Activated CD4-positive, alpha-beta T cell treated with anti-CD3 and anti-CD28 coated beads, Interleukin-10, Interleukin-2, amounts not matched to agents 100 ng/mL and 50 ng/mL, durations not matched to agents 16 hours and 8 hours (primary cell): Measurements from ENCODE around the gene STK38L.
"Not testable (repeated sequence)": the region's sequence is repeated elsewhere in the genome, so short reads cannot be mapped to it uniquely, and the experiment has no call there.

ENCODE experiments used
- DNase-seq: peaks from one replicate; pipeline ENCODE4 v3.0.0-alpha.2; 2020

STK38L gene

DNA sequence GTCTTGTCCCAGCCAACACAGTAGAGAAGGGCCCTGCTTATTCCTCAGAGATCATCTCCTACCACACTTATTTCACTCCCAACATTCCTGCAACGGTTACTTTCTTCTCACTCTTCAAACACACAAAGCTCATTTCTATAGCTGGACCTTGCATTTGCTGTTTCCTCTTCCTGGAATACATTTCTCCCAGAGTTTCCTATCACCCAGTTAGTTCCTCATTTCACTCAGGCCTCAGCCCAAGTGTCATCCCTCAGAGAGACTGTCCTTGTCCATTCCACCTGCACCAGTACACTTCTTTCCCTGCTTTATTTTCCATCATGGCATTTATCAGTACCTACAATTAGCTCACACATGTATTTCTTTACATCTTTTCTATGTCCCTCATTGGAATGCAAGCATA, 14.7 kb upstream of the STK38L start:
- no peak for DNase-seq

- DNase-seq = not testable (repeated sequence)
Observed at GRCh38 chr12:27231374-27231773, 12.7 kb upstream of the STK38L start.

DNA sequence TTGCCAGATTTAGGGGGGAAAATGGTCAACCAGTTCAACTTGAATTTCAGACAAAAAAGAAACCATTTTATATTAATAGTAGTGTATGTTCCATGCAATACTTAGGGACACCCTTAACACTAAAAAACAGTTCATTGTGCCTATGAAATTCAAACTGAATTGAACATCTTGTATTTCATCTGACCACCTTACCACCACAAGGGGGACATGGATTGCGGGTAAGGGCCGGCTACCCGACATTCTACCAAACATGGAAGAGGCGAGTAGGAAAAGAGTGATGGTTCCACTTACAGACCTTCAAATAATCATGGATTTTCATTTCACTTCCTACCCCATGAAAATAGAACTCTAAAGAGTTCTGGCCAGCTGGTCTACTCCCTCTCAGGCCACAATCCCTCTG, 10.3 kb upstream of the STK38L start:
- DNase-seq = no peak

- peak; percentile 34 for DNase-seq
Observed at GRCh38 chr12:27236498-27236897, 7.6 kb upstream of the STK38L start.

- DNase-seq = peak; percentile 16
Observed at GRCh38 chr12:27237790-27238771, 6.0 kb upstream of the STK38L start.

DNA sequence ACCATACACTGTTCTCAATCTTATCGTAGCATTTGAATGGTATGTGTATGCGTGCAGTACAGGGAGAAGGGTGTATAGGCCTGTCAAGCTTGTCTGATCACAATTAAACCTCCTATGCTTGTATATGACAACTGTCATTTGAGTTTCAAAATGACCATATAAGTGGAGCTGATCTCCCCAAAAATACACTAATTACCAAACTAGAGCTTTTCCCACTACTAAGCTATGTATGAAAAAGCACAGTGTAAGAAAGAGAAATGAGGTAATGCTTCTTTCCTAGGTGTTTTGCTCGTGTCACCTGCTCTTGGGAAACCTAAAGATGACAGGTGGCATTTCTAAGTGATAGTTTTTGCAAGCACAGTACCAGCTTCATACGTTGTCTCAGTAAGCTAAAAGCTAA, 1.1 kb upstream of the STK38L start:
- DNase-seq = peak; percentile 47

DNA sequence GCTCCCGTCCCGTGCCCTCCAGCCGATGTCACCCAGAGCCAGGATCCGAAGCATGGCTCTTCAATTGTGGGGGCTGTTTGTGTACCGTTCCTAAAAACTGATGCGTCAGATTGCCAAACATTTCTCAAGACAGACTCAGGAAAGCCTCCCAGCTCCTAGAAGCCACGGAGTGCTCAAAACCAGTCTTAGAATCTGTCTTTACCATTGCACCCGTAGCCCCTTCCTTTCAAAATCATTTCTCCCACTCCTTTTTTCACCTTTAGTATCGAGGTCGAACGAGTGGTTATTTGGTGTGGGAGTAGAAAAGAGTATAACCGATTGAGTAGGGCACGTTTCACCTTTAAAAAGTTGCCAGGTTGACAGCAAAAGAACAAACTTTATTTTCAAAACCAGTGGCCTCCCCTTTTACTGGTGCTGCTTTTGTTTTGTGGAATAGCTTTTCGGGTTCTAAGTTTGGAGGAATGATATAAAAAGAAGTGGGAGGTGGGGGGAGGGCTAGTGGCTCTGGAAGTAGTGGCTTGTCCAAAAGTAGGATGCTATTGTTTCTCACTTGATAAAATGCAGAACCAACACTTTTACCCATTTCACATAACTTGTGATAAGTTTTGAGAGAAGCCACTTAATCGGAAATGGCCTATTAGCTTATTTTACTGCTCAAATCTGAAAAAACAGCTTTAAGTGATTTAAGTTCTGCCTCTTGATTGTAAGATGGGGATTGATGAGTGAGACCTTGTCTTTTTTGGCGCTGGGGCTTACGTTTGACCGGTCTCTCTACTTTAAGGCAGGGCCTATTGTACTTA, 803 bp downstream of the STK38L start:
- no peak for DNase-seq

GRCh38 chr12:27246141-27246540, 2.1 kb downstream of the STK38L start:
- DNase-seq = no peak

- DNase-seq = no peak
Observed at GRCh38 chr12:27246774-27247173, 2.7 kb downstream of the STK38L start.

GRCh38 chr12:27252934-27253333, 8.8 kb downstream of the STK38L start:
- DNase-seq = no peak

GRCh38 chr12:27253347-27253746, 9.3 kb downstream of the STK38L start:
- no peak for DNase-seq

DNA sequence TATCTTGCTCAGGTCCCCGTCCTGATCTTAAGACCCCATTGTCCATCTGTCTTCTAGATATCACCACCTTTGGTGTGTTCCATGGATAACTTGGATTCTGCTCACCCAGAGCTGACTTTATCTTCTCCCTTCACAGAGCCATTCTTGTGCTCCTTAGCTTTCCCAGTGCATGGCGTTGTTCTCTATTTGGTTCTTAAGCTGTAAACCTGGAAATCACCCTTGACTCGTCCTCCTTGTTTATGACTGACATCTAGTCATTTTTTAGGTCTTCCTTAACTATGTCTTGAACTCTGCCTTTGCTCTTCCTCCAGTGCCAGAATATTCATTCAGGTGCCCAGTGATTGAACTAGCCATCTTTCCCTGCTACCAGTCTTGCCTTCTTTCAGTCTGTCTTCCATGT, 11.7 kb downstream of the STK38L start:
- no peak for DNase-seq

GRCh38 chr12:27257104-27257843, 13.2 kb downstream of the STK38L start:
- no peak for DNase-seq

GRCh38 chr12:27260746-27261145, 16.7 kb downstream of the STK38L start:
- no peak for DNase-seq

- no peak for DNase-seq
Observed at GRCh38 chr12:27261866-27262265, 17.8 kb downstream of the STK38L start.

DNA sequence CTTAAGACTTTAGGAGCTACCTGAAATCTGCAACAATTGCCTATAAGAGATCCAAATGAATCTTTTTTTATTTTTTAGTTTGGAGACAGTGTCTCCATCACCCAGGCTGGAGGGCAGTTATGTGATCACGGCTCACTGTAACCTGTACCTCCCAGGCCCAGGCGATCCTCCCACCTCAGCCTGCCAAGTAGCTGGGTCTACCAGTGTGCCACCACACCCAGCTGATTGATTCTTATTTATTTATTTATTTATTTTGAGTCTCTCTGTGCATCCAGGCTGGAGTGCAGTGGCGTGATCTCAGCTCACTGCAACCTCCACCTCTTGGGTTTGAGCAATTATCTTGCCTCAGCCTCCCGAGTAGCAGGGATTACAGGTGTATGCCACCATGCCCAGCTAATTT, 26.1 kb downstream of the STK38L start:
- no peak for DNase-seq

- no peak for DNase-seq
Observed at GRCh38 chr12:27271206-27271605, 27.1 kb downstream of the STK38L start.

- DNase-seq = no peak
Observed at GRCh38 chr12:27272373-27273028, 28.4 kb downstream of the STK38L start.

- no peak for DNase-seq
Observed at GRCh38 chr12:27273114-27273513, 29.0 kb downstream of the STK38L start.

DNA sequence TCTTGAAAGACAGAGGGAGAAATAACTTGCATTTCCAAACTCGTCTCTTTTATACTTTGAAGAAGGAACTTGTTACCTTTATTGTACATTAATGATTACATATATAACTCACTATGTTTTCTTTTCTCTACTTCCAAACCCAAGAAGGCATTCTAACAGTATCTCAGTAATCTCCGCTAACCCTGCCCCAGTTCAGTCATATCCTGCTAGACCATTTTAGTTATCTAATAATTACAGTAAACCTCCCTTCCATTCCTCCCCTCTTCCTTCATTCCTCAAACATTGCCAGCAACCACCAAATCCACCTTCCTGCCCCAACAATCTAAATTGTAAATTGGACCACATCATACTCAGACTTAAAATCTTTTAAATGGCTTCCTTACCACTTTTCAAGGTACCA, 30.6 kb downstream of the STK38L start:
- DNase-seq = no peak

DNA sequence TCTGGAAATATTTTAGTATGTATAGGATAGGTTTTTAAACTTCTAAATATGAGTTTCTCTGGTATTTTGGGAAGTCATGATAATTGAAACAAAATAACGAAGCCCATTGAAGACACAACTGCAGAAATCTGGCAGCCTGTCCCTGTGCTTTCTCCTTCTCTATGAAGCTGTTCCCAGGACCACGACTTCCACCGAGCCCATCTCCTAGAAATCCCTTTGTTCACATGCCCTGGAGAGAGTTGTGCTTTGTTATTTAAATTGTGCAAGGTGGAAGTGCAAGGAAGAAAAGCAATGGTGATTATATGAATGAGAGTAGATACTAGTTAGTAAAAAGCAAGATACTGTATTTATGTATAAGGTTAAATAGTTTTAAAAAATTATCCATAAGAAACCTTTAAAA, 32.2 kb downstream of the STK38L start:
- DNase-seq = no peak

DNA sequence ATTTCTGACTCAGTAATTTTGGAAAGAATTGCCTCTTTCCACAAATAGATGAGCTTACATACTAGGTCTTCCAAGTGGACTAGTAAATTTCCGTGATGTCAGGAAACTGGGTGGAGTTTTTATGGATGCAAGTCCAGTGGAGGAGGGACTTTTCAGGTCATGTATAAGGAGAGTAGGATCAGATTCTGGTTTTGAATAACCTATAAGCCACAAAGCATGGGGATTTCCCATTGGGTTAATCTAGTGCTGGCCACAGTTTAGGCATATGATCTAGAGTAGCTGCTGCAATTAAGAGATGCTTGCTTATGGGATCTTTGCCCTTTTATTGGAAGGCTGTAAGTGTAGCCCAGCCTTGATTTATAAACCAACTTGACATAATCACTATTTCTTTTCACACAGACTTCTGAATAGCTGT, 33.8 kb downstream of the STK38L start:
- DNase-seq = peak; percentile 70

- no peak for DNase-seq
Observed at GRCh38 chr12:27279826-27280225, 35.7 kb downstream of the STK38L start.
